Adipocyte (in vitro differentiated cells): ENCODE results near the gene MYO15B.

Source experiments
- DNase-seq: peaks from one replicate; pipeline ENCODE4 v3.0.0-alpha.2; 2015; ENCODE audit warnings: low read depth
- H3K27me3 ChIP-seq: replicated peaks from 2 replicates; pipeline ENCODE4 v1.7.0; 2013; ENCODE audit warnings: mild to moderate bottlenecking, low read length, moderate library complexity; ENCODE audit not compliant: control insufficient read depth, insufficient read depth
- H3K36me3 ChIP-seq: 2 replicates; pipeline ENCODE4 v1.7.0; 2013; ENCODE audit warnings: low read length, mild to moderate bottlenecking, moderate library complexity; ENCODE audit not compliant: control insufficient read depth, insufficient read depth, severe bottlenecking
- H3K4me1 ChIP-seq: 2 replicates; pipeline ENCODE4 v1.7.0; 2013; ENCODE audit warnings: mild to moderate bottlenecking, low read length, moderate library complexity; ENCODE audit not compliant: control insufficient read depth, insufficient read depth
- H3K4me3 ChIP-seq: 2 replicates; pipeline ENCODE4 v1.7.0; 2013; ENCODE audit warnings: mild to moderate bottlenecking, low read length, moderate library complexity
- H3K9ac ChIP-seq: 2 replicates; pipeline ENCODE4 v1.7.0; 2013; ENCODE audit warnings: mild to moderate bottlenecking, low read length, moderate library complexity
- H3K9me3 ChIP-seq: 2 replicates; pipeline ENCODE4 v1.7.0; 2013; ENCODE audit warnings: mild to moderate bottlenecking, low read length, moderate library complexity; ENCODE audit not compliant: control insufficient read depth

Gene MYO15B

GRCh38 chr17:75611851-75612429 is 24.3 kb downstream of the MYO15B start:
- Histone ChIP-seq H3K4me3 (no peak overlapping the region), H3K36me3 (no peaks in the 10 kb centered on the region), H3K9me3 (no peaks in the 10 kb centered on the region), H3K9ac (no peak overlapping the region), H3K4me1 (peaks cover 5% of the 10 kb centered on the region), H3K27me3 (no peaks in the 10 kb centered on the region)
- no peak for DNase-seq

- peaks cover 5% of the 10 kb centered on the region for H3K4me1 ChIP-seq
- no peak overlapping the region for H3K9ac ChIP-seq
- H3K4me3 ChIP-seq: no peak overlapping the region
- no peaks in the 10 kb centered on the region for H3K36me3 ChIP-seq
- DNase-seq: no peak
- peaks cover 6% of the 10 kb centered on the region for H3K27me3 ChIP-seq
- H3K9me3 ChIP-seq: no peaks in the 10 kb centered on the region
Measured at GRCh38 chr17:75612906-75613626, 25.5 kb downstream of the MYO15B start.

- Histone ChIP-seq H3K9ac (no peak overlapping the region), H3K4me3 (no peak overlapping the region), H3K9me3 (no peaks in the 10 kb centered on the region), H3K27me3 (peaks cover 9% of the 10 kb centered on the region), H3K36me3 (no peaks in the 10 kb centered on the region), H3K4me1 (peaks cover 5% of the 10 kb centered on the region)
- DNase-seq: no peak
Measured at GRCh38 chr17:75614006-75614405, 26.4 kb downstream of the MYO15B start.

- Histone ChIP-seq H3K4me1 (peaks cover 5% of the 10 kb centered on the region), H3K4me3 (no peak overlapping the region), H3K36me3 (no peaks in the 10 kb centered on the region), H3K9me3 (no peaks in the 10 kb centered on the region), H3K27me3 (peaks cover 13% of the 10 kb centered on the region), H3K9ac (no peak overlapping the region)
- DNase-seq: no peak
Measured at GRCh38 chr17:75614556-75615270, 27.1 kb downstream of the MYO15B start.

- H3K9ac ChIP-seq: no peak overlapping the region
- H3K36me3 ChIP-seq: no peaks in the 10 kb centered on the region
- peaks cover 13% of the 10 kb centered on the region for H3K27me3 ChIP-seq
- H3K9me3 ChIP-seq: no peaks in the 10 kb centered on the region
- DNase-seq: no peak
- H3K4me3 ChIP-seq: no peak overlapping the region
- peaks cover 5% of the 10 kb centered on the region for H3K4me1 ChIP-seq
Measured at GRCh38 chr17:75615301-75615700, 27.7 kb downstream of the MYO15B start.

- Histone ChIP-seq H3K4me1 (no peaks in the 10 kb centered on the region), H3K36me3 (no peaks in the 10 kb centered on the region), H3K4me3 (no peak overlapping the region), H3K9ac (no peak overlapping the region), H3K27me3 (peaks cover 13% of the 10 kb centered on the region), H3K9me3 (no peaks in the 10 kb centered on the region)
- DNase-seq: no peak
Measured at GRCh38 chr17:75616521-75617122, 29.0 kb downstream of the MYO15B start.

GRCh38 chr17:75617218-75617617 is 29.6 kb downstream of the MYO15B start:
- Histone ChIP-seq H3K4me1 (no peaks in the 10 kb centered on the region), H3K4me3 (no peak overlapping the region), H3K9ac (no peak overlapping the region), H3K36me3 (no peaks in the 10 kb centered on the region), H3K9me3 (no peaks in the 10 kb centered on the region), H3K27me3 (peaks cover 13% of the 10 kb centered on the region)
- DNase-seq: no peak

GRCh38 chr17:75617675-75618074 is 30.1 kb downstream of the MYO15B start:
- no peak overlapping the region for H3K4me3 ChIP-seq
- peaks cover 16% of the 10 kb centered on the region for H3K27me3 ChIP-seq
- no peaks in the 10 kb centered on the region for H3K9me3 ChIP-seq
- no peaks in the 10 kb centered on the region for H3K4me1 ChIP-seq
- no peak overlapping the region for H3K9ac ChIP-seq
- DNase-seq: no peak
- H3K36me3 ChIP-seq: no peaks in the 10 kb centered on the region

GRCh38 chr17:75619506-75620431 is 32.2 kb downstream of the MYO15B start:
- no peaks in the 10 kb centered on the region for H3K4me1 ChIP-seq
- no peak overlapping the region for H3K4me3 ChIP-seq
- no peak overlapping the region for H3K9ac ChIP-seq
- peak; percentile 46 for DNase-seq
- peaks cover 18% of the 10 kb centered on the region for H3K27me3 ChIP-seq
- no peaks in the 10 kb centered on the region for H3K36me3 ChIP-seq
- H3K9me3 ChIP-seq: no peaks in the 10 kb centered on the region

- H3K27me3 ChIP-seq: peaks cover 18% of the 10 kb centered on the region
- H3K9me3 ChIP-seq: no peaks in the 10 kb centered on the region
- no peak for DNase-seq
- H3K4me3 ChIP-seq: no peak overlapping the region
- no peaks in the 10 kb centered on the region for H3K36me3 ChIP-seq
- no peaks in the 10 kb centered on the region for H3K4me1 ChIP-seq
- H3K9ac ChIP-seq: no peak overlapping the region
Measured at GRCh38 chr17:75621489-75621888, 33.9 kb downstream of the MYO15B start.
